ENCODE results near the gene STYXL2.

- TF ChIP-seq POLR2AphosphoS5 (IDR thresholded peaks at IDR 0.05; ENCODE audit: low read depth, low read length) (no peak), JUND (IDR thresholded peaks at IDR 0.05; ENCODE audit: low read length) (no peak), KDM1A (IDR thresholded peaks at IDR 0.05; ENCODE audit: borderline replicate concordance, low read length) (no peak), BCL11A (IDR thresholded peaks at IDR 0.05; ENCODE audit: low read depth in 2 of 2, low read length in 2 of 2) (no peak), EP300 (IDR thresholded peaks at IDR 0.05; ENCODE audit: borderline replicate concordance in 1 of 2, low read depth in 2 of 2, low read length in 2 of 2) (no peak), POLR2A (IDR thresholded peaks at IDR 0.05; ENCODE audit: control extremely low read depth in 1 of 2, low read depth in 2 of 2, low read length in 2 of 2) (no peak), CBX5 (IDR thresholded peaks at IDR 0.05; ENCODE audit: low read depth, low read length) (no peak), EZH2 (IDR thresholded peaks at IDR 0.05; ENCODE audit: low read depth, low read length, severe bottlenecking) (no peak), RAD21 (IDR thresholded peaks at IDR 0.05 in 1 of 2, conservative IDR thresholded peaks at IDR 0.05 in 1 of 2; ENCODE audit: low read depth in 2 of 2, low read length in 2 of 2) (no peak), RFX5 (IDR thresholded peaks at IDR 0.05; ENCODE audit: borderline replicate concordance, low read depth, low read length) (no peak), CREB1 (IDR thresholded peaks at IDR 0.05) (no peak), SP1 (IDR thresholded peaks at IDR 0.05; ENCODE audit: low read depth, low read length) (no peak)
- TF ChIP-seq, protein P1, sequence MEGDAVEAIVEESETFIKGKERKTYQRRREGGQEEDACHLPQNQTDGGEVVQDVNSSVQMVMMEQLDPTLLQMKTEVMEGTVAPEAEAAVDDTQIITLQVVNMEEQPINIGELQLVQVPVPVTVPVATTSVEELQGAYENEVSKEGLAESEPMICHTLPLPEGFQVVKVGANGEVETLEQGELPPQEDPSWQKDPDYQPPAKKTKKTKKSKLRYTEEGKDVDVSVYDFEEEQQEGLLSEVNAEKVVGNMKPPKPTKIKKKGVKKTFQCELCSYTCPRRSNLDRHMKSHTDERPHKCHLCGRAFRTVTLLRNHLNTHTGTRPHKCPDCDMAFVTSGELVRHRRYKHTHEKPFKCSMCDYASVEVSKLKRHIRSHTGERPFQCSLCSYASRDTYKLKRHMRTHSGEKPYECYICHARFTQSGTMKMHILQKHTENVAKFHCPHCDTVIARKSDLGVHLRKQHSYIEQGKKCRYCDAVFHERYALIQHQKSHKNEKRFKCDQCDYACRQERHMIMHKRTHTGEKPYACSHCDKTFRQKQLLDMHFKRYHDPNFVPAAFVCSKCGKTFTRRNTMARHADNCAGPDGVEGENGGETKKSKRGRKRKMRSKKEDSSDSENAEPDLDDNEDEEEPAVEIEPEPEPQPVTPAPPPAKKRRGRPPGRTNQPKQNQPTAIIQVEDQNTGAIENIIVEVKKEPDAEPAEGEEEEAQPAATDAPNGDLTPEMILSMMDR (IDR thresholded peaks at IDR 0.05; ENCODE audit: control extremely low read depth in 1 of 3, insufficient read depth in 1 of 3, low read depth in 1 of 3, low read length in 3 of 3), result no peak
Observed at GRCh38 chr1:167126317-167126716, 32.4 kb downstream of the STYXL2 start.
